ENCODE data around the gene TPST2.

- TF ChIP-seq, protein P1, sequence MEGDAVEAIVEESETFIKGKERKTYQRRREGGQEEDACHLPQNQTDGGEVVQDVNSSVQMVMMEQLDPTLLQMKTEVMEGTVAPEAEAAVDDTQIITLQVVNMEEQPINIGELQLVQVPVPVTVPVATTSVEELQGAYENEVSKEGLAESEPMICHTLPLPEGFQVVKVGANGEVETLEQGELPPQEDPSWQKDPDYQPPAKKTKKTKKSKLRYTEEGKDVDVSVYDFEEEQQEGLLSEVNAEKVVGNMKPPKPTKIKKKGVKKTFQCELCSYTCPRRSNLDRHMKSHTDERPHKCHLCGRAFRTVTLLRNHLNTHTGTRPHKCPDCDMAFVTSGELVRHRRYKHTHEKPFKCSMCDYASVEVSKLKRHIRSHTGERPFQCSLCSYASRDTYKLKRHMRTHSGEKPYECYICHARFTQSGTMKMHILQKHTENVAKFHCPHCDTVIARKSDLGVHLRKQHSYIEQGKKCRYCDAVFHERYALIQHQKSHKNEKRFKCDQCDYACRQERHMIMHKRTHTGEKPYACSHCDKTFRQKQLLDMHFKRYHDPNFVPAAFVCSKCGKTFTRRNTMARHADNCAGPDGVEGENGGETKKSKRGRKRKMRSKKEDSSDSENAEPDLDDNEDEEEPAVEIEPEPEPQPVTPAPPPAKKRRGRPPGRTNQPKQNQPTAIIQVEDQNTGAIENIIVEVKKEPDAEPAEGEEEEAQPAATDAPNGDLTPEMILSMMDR (IDR thresholded peaks at IDR 0.05; ENCODE audit: borderline replicate concordance, extremely low read depth, low read length, poor library complexity, severe bottlenecking): no peak
- no peak for TF ChIP-seq EZH2 (IDR thresholded peaks at IDR 0.05; ENCODE audit: borderline replicate concordance, low read depth, low read length, severe bottlenecking)
These were observed 18.9 kb downstream of the TPST2 start for GRCh38 chr22:26570864-26571525.
